HG02852 (cell line): Measurements from ENCODE around the gene MAN2A2.
"Not testable (repeated sequence)": the region's sequence is repeated elsewhere in the genome, so short reads cannot be mapped to it uniquely, and the experiment has no call there.

ENCODE experiments used
- ATAC-seq: cut with Tn5 transposase; IDR thresholded peaks from one replicate; pipeline ENCODE4 v1.9.1; 2021; ENCODE audit warnings: mild to moderate bottlenecking, moderate library complexity; ENCODE audit not compliant: unreplicated experiment

Gene MAN2A2

GRCh38 chr15:90902040-90902839 lies 862 bp upstream of the MAN2A2 start:
- peak; percentile 66 for ATAC-seq

- ATAC-seq, result no peak
Observed at GRCh38 chr15:90903733-90904536, 833 bp downstream of the MAN2A2 start.

DNA sequence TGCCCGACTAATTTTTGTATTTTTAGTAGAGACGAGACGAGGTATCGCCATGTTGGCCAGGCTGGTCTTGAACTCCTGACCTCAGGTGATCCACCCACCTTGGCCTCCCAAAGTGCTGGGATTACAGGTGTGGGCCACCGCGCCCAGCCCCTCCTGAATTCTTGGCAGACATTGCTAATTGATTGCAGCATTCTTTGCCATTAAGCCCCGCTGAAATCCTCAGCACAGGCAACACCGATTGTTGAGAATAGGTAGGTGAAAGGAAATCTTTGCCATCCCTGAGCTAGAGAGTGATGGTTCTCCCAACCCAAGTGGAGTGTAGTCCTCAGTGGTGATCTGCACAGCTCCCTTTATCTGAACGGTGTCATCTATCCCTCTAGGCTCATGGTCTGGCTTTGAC lies 1.6 kb downstream of the MAN2A2 start:
- no peak for ATAC-seq

GRCh38 chr15:90905306-90906180 lies 2.4 kb downstream of the MAN2A2 start:
- no peak for ATAC-seq

GRCh38 chr15:90906181-90906849 lies 3.2 kb downstream of the MAN2A2 start:
- no peak for ATAC-seq

DNA sequence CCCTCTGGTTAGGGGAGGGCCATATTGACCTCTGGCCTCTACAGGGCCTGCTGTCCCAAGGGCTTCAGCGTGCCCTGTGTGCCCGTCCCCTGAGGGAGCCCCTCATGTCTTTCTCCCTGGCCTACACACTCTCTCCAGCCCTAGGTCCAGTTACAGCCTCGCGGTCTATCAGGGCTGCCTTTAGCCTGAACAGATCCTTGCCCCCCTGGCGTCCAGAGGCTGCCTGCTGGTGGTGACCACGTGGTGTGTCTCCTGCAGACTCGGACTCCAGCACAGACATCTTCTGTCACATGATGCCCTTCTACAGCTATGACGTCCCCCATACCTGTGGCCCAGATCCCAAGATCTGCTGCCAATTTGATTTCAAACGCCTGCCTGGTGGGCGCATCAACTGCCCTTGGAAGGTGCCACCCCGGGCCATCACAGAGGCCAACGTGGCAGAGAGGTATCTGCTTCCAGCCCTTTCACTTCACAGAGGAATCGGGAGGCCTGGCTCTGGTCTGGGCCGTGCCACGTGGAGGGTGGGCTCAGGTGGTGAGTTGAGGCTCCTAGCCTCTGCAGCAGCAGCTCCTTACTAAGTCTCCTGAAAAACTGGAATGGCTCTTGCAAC lies 4.1 kb downstream of the MAN2A2 start:
- no peak for ATAC-seq

GRCh38 chr15:90907838-90908507 lies 4.9 kb downstream of the MAN2A2 start:
- ATAC-seq, result no peak

DNA sequence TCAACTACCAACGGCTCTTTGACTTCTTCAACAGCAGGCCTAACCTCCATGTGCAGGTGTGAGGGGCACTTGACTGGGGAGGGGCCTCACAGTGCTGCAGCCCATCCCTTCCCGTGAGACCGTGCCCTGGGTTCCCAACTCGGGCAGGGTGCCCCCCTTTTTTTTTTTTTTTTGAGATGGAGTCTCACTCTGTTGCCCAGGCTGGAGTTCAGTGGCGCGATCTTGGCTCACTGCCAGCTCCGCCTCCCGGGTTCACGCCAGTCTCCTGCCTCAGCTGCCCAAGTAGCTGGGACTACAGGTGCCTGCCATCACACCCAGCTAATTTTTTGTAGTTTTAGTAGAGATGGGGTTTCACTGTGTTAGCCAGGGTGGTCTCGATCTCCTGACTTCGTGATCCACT lies 6.3 kb downstream of the MAN2A2 start:
- ATAC-seq, result not testable (repeated sequence)

- ATAC-seq, result no peak
Observed at GRCh38 chr15:90909976-90910375, 6.9 kb downstream of the MAN2A2 start.

DNA sequence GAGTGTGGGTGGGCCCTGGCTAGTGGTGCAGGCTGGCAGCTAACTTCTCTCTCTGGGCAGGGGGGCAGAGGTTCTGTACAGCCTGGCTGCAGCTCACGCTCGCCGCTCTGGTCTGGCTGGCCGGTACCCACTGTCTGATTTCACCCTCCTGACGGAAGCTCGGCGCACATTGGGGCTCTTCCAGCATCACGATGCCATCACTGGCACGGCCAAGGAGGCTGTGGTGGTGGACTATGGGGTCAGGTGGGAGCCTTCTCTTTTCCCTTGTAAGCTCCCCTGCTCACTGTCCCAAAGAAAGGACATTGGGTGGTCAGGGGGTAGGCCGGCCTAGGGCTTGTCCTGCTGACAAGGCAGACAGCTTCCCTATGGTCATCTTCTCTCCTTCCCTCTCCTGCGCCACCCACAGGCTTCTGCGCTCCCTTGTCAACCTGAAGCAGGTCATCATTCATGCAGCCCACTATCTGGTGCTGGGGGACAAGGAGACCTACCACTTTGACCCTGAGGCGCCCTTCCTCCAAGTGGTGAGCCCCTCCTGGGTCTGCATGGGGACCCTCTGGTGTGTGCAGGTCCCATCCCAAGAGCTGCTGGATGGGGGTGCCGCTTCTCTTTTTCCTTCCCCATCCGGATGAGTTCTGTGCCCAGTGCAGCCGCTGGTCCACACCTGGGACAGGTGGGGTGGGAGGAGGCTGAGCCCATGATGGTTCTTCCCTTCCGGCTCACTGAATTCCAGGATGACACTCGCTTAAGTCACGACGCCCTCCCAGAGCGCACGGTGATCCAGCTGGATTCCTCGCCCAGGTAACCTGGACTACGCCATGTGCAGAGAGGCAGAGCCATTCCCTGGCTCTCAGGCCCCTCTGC lies 7.6 kb downstream of the MAN2A2 start:
- ATAC-seq, result no peak

GRCh38 chr15:90911302-90911623 lies 8.2 kb downstream of the MAN2A2 start:
- ATAC-seq, result no peak

- ATAC-seq, result no peak
Observed at GRCh38 chr15:90911906-90912769, 9.0 kb downstream of the MAN2A2 start.

DNA sequence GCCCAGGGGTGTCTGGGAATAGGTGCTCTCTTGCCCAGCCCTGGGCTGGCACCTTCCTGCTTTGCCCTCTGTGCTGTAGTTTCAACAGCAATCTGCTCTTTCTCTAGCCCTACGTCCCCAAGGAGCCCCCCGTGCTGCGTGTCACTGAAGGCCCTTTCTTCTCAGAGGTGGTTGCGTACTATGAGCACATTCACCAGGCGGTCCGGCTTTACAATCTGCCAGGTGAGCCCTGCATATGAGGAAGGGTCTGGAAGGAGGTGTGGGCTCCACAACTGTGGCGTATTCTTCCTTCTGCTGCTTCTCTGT lies 9.6 kb downstream of the MAN2A2 start:
- no peak for ATAC-seq

GRCh38 chr15:90913398-90913944 lies 10.4 kb downstream of the MAN2A2 start:
- ATAC-seq, result no peak

- ATAC-seq, result no peak
Observed at GRCh38 chr15:90914305-90915080, 11.4 kb downstream of the MAN2A2 start.

GRCh38 chr15:90915216-90915807 lies 12.2 kb downstream of the MAN2A2 start:
- ATAC-seq, result no peak
